NCI-H2227 (cell line): ENCODE data around the gene WDFY4.
"Not testable (repeated sequence)": the region's sequence is repeated elsewhere in the genome, so short reads cannot be mapped to it uniquely, and the experiment has no call there.

Experiments
- DNase-seq: peaks from one replicate; lab custom pipeline; 2025; ENCODE audit not compliant: unreplicated experiment; lab: John Stamatoyannopoulos, UW

WDFY4 gene, protein sequence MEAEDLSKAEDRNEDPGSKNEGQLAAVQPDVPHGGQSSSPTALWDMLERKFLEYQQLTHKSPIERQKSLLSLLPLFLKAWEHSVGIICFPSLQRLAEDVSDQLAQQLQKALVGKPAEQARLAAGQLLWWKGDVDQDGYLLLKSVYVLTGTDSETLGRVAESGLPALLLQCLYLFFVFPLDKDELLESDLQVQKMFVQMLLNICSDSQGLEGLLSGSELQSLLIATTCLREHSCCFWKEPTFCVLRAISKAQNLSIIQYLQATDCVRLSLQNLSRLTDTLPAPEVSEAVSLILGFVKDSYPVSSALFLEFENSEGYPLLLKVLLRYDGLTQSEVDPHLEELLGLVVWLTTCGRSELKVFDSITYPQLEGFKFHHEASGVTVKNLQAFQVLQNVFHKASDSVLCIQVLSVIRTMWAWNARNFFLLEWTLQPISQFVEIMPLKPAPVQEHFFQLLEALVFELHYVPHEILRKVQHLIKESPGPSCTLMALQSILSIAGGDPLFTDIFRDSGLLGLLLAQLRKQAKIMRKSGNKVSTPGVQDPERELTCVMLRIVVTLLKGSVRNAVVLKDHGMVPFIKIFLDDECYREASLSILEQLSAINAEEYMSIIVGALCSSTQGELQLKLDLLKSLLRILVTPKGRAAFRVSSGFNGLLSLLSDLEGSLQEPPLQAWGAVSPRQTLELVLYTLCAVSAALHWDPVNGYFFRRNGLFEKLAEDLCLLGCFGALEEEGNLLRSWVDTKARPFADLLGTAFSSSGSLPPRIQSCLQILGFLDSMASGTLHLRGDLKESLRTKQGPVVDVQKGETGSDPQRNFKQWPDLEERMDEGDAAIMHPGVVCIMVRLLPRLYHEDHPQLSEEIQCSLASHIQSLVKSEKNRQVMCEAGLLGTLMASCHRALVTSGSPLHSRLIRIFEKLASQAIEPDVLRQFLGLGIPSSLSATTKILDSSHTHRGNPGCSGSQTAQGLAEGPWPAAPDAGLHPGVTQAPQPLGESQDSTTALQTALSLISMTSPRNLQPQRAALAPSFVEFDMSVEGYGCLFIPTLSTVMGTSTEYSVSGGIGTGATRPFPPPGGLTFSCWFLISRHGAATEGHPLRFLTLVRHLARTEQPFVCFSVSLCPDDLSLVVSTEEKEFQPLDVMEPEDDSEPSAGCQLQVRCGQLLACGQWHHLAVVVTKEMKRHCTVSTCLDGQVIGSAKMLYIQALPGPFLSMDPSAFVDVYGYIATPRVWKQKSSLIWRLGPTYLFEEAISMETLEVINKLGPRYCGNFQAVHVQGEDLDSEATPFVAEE (N-terminal part only)

GRCh38 chr10:48684792-48685623 lies at the start of gene WDFY4:
WDFY4 (plus strand) TSS chr10:48684873; CDS start chr10:48709733, 24,860 bp downstream.
- no peak for DNase-seq

- DNase-seq: no peak
These were observed 49.6 kb upstream of the WDFY4 start for GRCh38 chr10:48634984-48635557.

DNA sequence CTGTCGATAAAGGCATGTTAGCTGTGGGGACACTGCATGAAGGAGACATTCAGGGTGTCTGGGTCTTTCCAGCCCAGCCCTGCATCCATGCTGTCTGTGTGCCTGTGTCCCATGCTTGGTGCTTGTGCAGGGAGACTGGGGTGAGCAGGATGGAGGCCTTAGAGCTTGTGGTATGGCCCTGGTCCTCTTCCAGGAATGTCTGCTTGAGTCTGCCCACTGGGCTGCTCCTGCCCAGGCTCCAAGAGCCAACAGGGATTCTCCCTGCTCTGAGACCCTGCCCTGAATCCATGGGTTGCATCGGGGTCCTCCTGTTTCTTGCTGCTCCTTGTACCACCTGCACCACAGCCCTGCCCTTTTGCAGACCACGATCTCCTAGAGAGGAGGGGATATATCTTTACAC lies 48.4 kb upstream of the WDFY4 start:
- no peak for DNase-seq

DNA sequence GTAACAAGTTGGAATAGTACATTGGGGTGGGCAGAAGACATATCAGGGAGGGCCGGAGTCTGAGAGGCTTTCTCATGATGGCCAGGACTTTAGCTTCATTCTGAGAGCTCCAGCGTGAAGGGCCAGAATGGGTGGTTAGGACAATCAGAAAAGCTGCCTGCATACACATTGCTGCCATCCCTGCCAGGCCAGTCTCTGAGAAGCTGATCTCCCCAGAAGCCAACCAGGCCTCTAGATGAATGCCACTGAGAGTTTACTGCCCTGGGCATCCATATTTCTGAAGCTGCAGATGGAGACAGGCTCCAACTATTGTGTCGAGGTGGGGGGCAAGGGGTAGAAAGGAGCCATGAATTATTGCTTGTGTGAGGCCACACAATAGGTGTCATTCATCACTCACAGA lies 47.8 kb upstream of the WDFY4 start:
- no peak for DNase-seq

GRCh38 chr10:48638158-48638557 lies 46.5 kb upstream of the WDFY4 start:
- DNase-seq: no peak

GRCh38 chr10:48638739-48639527 lies 45.7 kb upstream of the WDFY4 start:
- DNase-seq: no peak

DNA sequence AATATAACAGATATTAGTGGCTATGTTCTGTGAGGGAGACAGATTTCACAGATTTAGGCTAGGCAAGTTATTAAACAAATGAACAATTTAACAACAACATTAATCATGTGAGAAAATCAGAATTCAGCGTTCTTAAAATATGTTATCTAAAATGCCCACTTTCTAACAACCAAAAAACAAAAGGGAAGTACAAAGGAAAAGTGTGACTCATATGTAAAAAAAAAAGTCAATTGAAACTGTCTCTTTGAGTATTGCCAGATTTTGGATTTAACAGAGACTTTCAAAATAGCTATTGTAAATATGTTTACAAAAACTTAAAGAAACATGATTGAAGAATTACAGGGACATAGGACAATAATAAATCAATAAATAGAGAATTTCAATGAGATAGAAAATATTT lies 45.0 kb upstream of the WDFY4 start:
- no peak for DNase-seq

DNA sequence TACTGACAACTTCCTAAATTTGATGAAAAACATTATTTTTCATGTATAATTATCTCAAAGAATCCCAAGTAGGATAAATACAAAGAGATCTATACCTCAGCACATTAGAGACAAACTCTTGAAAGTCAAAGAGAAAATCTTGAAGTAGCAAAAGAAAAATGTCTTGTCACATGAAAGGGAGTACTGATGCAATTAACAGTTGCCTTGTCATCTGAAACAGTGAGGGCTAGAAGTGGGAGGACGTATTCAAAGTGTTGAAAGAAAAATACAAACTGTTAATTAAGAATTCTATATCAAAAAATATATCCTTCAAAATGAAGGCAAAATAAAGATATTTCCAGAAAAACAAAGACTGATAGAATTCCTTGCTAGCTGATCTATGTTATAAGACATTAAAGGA lies 44.3 kb upstream of the WDFY4 start:
- DNase-seq: no peak

- DNase-seq: not testable (repeated sequence)
These were observed 43.5 kb upstream of the WDFY4 start for GRCh38 chr10:48641099-48641690.

DNA sequence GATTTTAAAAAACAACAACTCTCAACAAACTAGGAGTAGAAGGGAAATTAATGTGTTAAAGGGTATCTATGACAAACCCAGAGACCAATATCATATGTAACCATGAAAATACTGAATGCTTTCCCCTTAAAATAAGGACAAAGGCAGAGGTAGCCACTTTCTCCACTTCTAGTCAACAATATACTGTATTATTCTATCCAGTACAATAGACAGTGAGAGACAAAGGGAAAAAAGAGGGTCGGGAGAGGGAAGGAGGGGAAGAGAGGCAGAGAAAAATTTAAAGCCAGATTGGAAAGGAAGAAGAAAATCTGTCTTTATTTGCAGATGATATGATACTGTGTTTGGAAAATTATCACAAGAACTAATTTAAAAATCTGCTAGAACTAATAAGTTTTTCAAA lies 39.1 kb upstream of the WDFY4 start:
- no peak for DNase-seq

- not testable (repeated sequence) for DNase-seq
These were observed 37.6 kb upstream of the WDFY4 start for GRCh38 chr10:48647073-48647472.

DNA sequence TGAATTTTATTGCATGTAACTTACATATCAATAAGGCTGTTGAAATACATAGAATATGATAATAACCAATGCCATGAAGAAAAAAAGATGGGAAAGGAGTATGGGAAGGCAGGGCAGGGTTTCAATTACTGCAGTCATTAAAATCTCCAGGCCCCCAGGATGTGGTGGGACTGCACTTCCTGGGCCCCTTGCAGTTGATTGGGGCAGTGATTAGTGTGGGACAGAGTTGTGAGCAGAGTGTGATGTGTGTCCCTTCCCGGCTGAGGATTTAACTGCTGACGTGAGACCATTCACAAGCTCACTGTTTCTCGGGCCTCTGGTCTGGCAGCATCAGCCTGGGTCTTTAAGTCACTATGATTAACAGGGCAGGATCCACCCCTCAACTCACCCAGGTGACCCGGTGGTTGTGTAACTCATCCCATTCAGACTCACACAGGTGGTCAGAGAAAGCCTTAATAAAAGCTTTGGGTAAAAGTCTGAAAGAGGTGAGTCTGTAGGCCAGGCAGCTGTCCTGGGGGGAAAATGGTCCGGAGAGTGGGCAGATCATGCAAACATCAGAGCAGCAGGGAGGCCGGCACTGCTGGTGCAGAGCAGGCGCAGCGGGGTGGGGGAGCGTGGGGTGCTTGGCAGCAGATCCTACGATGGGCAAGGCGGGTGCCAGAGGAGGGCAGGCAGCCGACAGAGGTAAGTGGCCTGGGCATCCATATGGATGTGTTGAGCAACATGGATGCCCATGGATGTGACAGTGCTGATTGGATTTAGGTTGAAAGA lies 36.3 kb upstream of the WDFY4 start:
- no peak for DNase-seq

DNA sequence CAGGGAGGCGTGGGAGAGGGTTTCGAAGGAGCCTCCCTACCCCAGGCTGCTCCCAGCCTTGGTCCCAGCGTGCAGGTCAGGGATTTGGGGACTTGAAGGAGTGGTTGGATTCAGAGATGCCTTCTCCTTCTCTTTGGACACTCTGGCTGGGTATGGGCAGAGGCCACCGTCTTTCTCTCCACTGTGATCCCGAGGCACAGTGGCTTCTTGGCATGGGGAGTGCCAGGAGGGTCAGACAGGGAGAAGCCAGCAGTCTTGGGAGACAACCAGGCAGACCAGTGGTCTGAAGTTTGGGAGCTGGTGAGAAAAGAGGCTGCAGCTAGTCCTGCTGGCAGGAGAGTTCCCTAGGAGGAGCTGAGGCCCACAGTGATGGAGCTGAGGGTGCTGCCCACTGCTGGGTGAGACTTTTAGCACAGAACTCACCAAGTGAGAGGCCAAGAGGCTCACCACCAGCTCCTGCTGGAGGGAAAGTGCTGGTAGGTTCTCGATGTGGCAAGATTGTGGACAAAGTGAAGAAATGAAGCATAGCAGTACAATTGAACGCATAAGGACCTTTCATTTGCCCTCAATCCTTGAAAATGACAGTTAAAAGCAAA lies 35.2 kb upstream of the WDFY4 start:
- no peak for DNase-seq

GRCh38 chr10:48651293-48651692 lies 33.4 kb upstream of the WDFY4 start:
- DNase-seq: no peak

DNA sequence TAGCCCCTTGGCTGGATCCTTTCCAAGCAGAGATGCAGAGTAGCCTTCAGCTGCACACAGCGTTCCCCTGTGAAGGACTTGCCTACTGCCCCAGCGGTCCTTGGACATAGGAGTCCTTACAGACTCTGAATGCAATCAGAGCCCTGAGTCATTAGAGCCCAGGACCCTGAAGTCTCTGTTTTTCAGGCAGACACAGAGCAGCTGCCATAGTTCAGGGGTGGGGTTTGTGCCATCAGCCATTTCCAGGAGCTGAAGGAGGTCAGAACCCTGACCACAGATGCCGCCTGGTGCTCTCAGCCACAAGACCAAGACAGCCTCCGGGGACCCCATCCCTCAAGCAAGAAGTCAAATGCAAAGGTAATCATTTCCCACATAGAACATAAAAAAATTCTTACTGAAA lies 32.8 kb upstream of the WDFY4 start:
- no peak for DNase-seq

DNA sequence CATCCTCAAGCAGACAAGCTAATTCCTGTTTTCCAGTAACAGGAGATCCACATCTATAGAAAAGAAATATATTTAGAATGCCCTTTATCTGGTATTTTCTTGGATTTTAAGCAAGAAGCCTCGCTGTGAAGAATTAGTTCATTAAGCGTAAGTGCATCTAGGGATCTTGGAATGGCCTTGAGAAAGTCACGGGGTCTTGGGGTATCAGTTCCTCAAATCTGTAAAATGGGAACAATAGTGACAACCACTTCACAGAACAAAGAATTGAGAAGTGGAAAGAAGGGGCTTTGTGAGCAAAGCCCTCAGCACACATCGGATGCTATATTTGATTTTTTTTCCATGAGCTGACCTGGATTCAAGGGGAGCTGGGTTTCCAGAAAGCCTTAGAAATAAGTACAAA lies 32.3 kb upstream of the WDFY4 start:
- no peak for DNase-seq

DNA sequence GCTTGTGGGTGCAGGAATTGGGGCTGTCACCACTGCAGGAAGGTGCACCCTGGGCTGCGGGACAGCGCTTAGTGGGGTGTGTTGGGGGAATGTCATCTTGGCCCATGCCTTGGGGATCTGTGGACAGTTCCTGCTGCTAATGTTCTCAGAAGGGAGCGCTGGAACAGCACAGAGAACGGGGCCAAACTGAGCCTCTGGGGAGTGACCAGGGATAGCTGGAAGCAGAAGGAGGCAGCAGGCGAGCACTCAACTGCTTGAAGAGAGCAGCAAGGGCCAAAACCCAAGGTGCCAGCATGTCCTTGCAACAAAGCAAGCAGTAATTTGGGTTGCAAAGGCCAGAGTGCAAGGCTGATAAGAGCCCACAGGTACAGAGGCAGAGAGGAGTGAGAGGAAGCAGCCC lies 31.3 kb upstream of the WDFY4 start:
- no peak for DNase-seq
